ENCODE results near the gene PITPNC1.
"Not testable (repeated sequence)": the region's sequence is repeated elsewhere in the genome, so short reads cannot be mapped to it uniquely, and the experiment has no call there.

- TF ChIP-seq CTCF (IDR thresholded peaks at IDR 0.05); ZFX (IDR thresholded peaks at IDR 0.05; ENCODE audit: borderline replicate concordance): not testable (repeated sequence)
Observed at GRCh38 chr17:67480959-67481358, 103.9 kb downstream of the PITPNC1 start.
